ENCODE results near the gene CNNM2.
"Not testable (repeated sequence)": the region's sequence is repeated elsewhere in the genome, so short reads cannot be mapped to it uniquely, and the experiment has no call there.

The CNNM2 gene

DNA sequence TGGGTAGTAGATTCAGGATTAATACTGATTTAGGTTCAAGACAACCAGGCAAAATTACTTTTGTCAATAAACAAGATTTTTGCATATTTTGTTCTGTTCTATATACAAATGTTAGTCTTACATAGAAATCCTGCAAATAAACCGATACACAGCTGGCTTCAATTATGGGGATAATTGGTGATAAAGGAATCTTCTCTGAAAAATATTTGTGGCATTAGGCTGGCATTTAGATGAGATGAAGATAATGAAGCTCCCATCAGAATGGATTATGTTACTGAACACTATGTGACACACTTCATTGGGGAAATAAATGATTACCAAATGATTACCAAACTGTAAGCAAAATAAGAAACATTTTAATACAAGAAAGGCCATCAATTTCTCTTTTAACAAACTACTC is 209.1 kb downstream of the CNNM2 start:
- FAIRE-seq, result no peak
- no peak for DNase-seq (ENCODE audit: insufficient read length, low spot score)

GRCh38 chr10:103130180-103130579 is 212.1 kb downstream of the CNNM2 start:
- DNase-seq (ENCODE audit: insufficient read length, low spot score); FAIRE-seq: not testable (repeated sequence)

DNA sequence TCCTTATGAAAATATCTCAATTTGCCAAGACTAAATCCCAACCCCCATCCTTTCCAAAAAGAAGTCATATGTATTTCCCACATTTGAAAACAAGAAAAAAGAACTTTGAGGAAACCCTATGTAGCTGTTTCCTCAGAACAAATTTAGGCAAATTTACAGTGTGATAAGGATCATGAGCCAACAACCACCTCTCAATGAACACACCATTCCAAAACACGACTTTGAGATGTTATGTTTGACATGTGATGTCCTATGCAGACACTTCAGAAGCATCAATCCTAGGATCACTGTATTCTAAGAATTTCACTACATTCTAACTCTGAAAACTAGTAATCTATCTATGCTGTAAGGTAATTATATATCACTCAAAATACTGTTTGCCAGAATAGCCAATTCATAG is 212.8 kb downstream of the CNNM2 start:
- FAIRE-seq (no peak), DNase-seq (ENCODE audit: insufficient read length, low spot score) (no peak)

DNA sequence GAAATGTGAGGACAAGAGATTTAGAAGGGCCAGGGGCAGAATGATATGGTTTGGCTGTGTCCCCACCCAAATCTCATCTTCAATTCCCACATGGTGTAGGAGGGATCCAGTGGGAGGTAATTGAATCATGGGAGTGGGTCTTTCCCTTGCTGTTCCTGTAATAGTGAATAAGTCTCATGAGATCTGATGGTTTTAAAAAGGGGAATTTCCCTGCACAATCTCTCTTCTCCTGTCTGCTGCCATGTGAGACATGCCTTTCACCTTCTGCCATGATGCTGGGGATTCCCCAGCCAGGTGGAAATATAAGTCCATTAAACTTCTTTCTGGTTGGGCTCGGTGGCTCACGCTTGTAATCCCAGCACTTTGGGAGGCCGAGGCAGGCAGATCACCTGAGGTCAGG is 217.1 kb downstream of the CNNM2 start:
- FAIRE-seq; DNase-seq (ENCODE audit: insufficient read length, low spot score): not testable (repeated sequence)

DNA sequence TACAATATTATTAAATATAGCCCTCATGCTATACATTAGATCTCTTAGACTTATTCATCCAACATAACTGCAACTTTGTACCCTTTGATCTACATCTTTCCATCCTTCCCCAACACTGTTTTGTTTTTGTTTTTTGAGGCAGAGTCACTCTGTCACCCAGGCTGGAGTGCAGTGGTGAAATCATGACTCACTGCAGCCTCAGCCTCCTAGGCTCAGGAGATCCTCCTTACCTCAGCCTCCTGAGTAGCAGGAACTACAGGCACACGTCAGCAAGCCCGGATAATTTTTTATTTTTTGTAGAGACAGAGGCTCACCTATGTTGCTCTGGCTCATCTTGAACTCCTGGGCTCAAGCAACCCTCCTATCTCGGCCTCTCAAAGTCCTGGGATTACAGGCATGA is 221.7 kb downstream of the CNNM2 start:
- FAIRE-seq (no peak), DNase-seq (ENCODE audit: insufficient read length, low spot score) (no peak)

All from HTR-8/SVneo (cell line).